GM12891 (cell line): ENCODE measurements around the gene CPOX.

Experiments
- POLR2A ChIP-seq: IDR thresholded peaks from 2 replicates; pipeline ENCODE4 v1.6.1; 2011; ENCODE audit warnings: low read depth, low read length, control low read depth
- POLR2AphosphoS5 ChIP-seq: IDR thresholded peaks from 2 replicates; pipeline ENCODE4 v1.6.1; 2011; ENCODE audit warnings: low read depth, low read length, control low read depth
- POU2F2 ChIP-seq: IDR thresholded peaks from 2 replicates; pipeline ENCODE4 v1.6.1; 2011; ENCODE audit warnings: low read depth, mild to moderate bottlenecking, control low read depth, low read length, moderate library complexity
- SPI1 ChIP-seq: IDR thresholded peaks from 2 replicates; pipeline ENCODE4 v1.6.1; 2011; ENCODE audit warnings: low read depth, low read length, control low read depth
- TAF1 ChIP-seq: IDR thresholded peaks from 2 replicates; pipeline ENCODE4 v1.6.1; 2011; ENCODE audit warnings: low read depth, low read length, control low read depth

GRCh38 chr3:98596087-98596486 lies 2.7 kb upstream of the CPOX start:
- TF ChIP-seq POLR2A: no peak
- no peak for TF ChIP-seq POU2F2
- no peak for TF ChIP-seq TAF1
- no peak for TF ChIP-seq POLR2AphosphoS5
- TF ChIP-seq SPI1: no peak
